AG09309 (cell line): Measurements from ENCODE around the gene UBE2L6.

ENCODE experiments used
- DNase-seq: peaks from one replicate; pipeline ENCODE4 v3.0.0-alpha.2; 2010; ENCODE audit warnings: low read depth
- H3K4me3 ChIP-seq: 2 replicates; pipeline ENCODE4 v1.5.1; 2011; ENCODE audit warnings: mild to moderate bottlenecking, low read depth, low read length, moderate library complexity; ENCODE audit not compliant: control insufficient read depth
- CTCF ChIP-seq: IDR thresholded peaks from 2 replicates; pipeline ENCODE4 v1.5.1; 2011; ENCODE audit warnings: mild to moderate bottlenecking, low read depth, low read length, inconsistent platforms; ENCODE audit not compliant: insufficient read depth, control insufficient read depth; ENCODE audit errors: missing control alignments

UBE2L6 gene

GRCh38 chr11:57504511-57504910, 63.0 kb downstream of the UBE2L6 start:
- no peak for DNase-seq
- H3K4me3 ChIP-seq, result no peak overlapping the region
- TF ChIP-seq CTCF, result no peak

GRCh38 chr11:57502870-57503269, 64.6 kb downstream of the UBE2L6 start:
- TF ChIP-seq CTCF, result no peak
- no peak for DNase-seq
- H3K4me3 ChIP-seq, result no peak overlapping the region

- no peak overlapping the region for H3K4me3 ChIP-seq
- DNase-seq, result no peak
- no peak for TF ChIP-seq CTCF
These were observed 65.1 kb downstream of the UBE2L6 start for GRCh38 chr11:57502376-57502775.

GRCh38 chr11:57501953-57502352, 65.5 kb downstream of the UBE2L6 start:
- TF ChIP-seq CTCF, result no peak
- no peak overlapping the region for H3K4me3 ChIP-seq
- DNase-seq, result no peak
